Neutrophil (primary cell): ENCODE measurements around the gene RABL3.

Experiments
- H3K27ac ChIP-seq: fragments of 200-600 bp; sonication (generic); 2 replicates; pipeline ENCODE4 v1.5.1; 2016; ENCODE audit warnings: mild to moderate bottlenecking, moderate library complexity
- H3K27me3 ChIP-seq: fragments of 200-600 bp; sonication (generic); 2 replicates; pipeline ENCODE4 v1.6.0; 2016; ENCODE audit warnings: mild to moderate bottlenecking
- H3K36me3 ChIP-seq: fragments of 200-600 bp; sonication (generic); 2 replicates; pipeline ENCODE4 v1.5.1; 2017
- H3K4me1 ChIP-seq, 2 experiments: fragments of 200-600 bp in 1 of 2; sonication (generic) in 1 of 2; 1 replicate in 1 of 2; 2 replicates in 1 of 2; pipeline versions ENCODE4 v1.5.1 to v1.6.1; 2013 to 2016; ENCODE audit warnings: low read depth in 1 of 2, low read length in 1 of 2, mild to moderate bottlenecking in 1 of 2, moderate library complexity in 1 of 2; ENCODE audit not compliant: control insufficient read depth in 1 of 2, insufficient read depth in 1 of 2
- H3K4me3 ChIP-seq, 2 experiments: fragments of 200-600 bp in 1 of 2; sonication (generic) in 1 of 2; 1 replicate in 1 of 2; 2 replicates in 1 of 2; pipeline ENCODE4 v1.5.1; 2013 to 2016; ENCODE audit warnings: low read depth in 1 of 2, low read length in 1 of 2, mild to moderate bottlenecking in 1 of 2, moderate library complexity in 1 of 2
- H3K9me3 ChIP-seq: fragments of 200-600 bp; sonication (generic); 2 replicates; pipeline ENCODE4 v1.5.1; 2016
- CTCF ChIP-seq: fragments of 200-600 bp; sonication (generic); IDR thresholded peaks from 2 replicates; pipeline ENCODE4 v1.5.1; 2016; ENCODE audit warnings: antibody characterized with exemption

RABL3 gene

GRCh38 chr3:120706950-120707349 lies 35.4 kb downstream of the RABL3 start:
- H3K27me3 ChIP-seq, result no peaks in the 10 kb centered on the region
- H3K9me3 ChIP-seq, result no peaks in the 10 kb centered on the region
- H3K36me3 ChIP-seq, result no peaks in the 10 kb centered on the region
- H3K4me1 ChIP-seq, result no peaks in the 10 kb centered on the region
- H3K4me3 ChIP-seq, result no peak overlapping the region
- no peak overlapping the region for H3K27ac ChIP-seq
- no peak for TF ChIP-seq CTCF

DNA sequence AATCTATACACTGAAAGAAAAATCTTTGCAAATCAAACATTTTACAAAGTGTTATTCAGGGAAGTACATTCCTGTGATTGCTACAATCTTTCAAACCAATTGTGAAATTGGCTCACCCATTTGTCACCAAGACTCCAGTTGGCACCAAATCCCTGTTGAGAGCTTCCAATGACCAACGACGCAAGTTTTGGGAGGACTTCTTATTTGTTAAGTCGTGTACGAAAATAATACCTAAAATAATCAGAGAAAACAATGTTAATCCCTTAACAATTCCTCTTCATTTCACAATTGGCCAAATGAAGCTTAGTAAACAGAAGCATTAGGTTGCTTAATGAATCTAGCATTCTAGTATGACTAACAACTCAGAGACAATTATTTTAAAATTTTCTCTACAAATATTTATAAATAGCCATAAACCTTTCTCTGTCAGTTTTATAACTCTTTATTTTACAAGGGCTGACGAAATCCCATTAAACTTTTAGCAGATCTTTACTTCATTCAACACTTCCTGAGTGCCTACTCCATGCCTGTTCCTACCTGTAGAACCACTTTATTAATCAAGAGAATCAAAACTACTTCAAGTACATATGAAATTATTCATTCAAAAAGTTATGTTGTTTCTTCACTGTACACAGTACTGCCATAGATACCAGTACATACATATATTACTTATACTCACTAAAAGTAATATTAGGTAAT lies 36.3 kb downstream of the RABL3 start:
- Histone ChIP-seq H3K4me3 (no peak overlapping the region), H3K27me3 (no peaks in the 10 kb centered on the region), H3K36me3 (no peaks in the 10 kb centered on the region), H3K27ac (no peak overlapping the region), H3K9me3 (no peaks in the 10 kb centered on the region), H3K4me1 (no peaks in the 10 kb centered on the region)
- TF ChIP-seq CTCF, result no peak

DNA sequence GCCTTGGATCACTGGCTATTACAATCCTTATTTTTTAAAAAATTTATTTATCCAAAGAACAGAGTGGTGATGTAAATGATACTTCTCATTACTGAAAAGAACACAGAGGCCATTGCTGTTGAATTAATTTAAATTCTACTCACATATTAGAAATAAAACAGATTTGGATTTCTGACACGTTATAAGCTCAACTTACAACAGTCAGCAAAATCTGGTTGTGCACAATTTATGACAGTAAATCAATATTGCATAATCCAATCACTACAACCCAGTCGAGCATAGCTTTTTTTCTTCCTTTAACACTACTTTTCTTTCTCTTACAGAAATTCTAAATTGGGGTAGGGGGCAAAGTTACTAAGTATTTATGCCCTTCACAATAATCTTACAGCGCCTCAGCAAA lies 43.0 kb downstream of the RABL3 start:
- H3K27me3 ChIP-seq, result no peaks in the 10 kb centered on the region
- no peaks in the 10 kb centered on the region for H3K4me1 ChIP-seq
- no peaks in the 10 kb centered on the region for H3K36me3 ChIP-seq
- no peak overlapping the region for H3K27ac ChIP-seq
- H3K9me3 ChIP-seq, result no peaks in the 10 kb centered on the region
- no peak overlapping the region for H3K4me3 ChIP-seq
- no peak for TF ChIP-seq CTCF

DNA sequence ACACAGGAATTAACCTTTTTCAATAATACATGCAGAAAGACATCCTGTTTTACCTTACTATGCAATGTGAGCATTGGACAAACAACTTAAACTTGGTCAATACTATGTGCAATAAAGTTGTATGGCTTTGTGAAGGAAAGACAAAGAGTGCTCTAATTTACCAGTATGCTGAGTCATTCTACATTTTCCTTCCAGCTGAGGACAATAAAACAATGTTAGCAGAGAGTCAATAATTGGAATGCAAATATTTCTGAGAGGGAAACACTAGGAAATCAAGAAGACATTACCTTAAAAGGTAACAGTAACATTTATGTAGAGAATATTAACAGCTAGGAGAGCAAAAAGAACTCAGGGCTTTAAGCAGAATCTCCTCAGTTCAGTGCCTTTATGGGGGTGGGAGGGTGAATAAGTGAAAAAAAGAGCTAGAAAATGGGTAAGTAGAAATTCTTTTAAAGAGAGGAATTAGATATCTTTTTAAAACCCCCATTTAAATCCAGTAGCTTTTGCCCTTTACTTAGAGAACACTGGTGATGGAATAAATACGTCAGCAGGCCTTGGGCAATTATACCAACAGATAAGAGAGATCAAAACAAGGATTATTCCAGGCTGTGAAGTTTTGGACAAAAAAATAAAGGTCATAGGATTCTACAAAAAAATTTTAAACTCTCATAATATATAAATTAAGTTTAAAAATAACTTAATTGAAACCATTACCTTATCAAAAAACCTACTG lies 48.7 kb downstream of the RABL3 start:
- Histone ChIP-seq H3K27me3 (no peaks in the 10 kb centered on the region), H3K27ac (no peak overlapping the region), H3K4me3 (no peak overlapping the region), H3K36me3 (no peaks in the 10 kb centered on the region), H3K9me3 (no peaks in the 10 kb centered on the region), H3K4me1 (no peaks in the 10 kb centered on the region)
- TF ChIP-seq CTCF, result no peak

GRCh38 chr3:120689395-120689794 lies 52.9 kb downstream of the RABL3 start:
- Histone ChIP-seq H3K36me3 (no peaks in the 10 kb centered on the region), H3K9me3 (no peaks in the 10 kb centered on the region), H3K4me3 (no peak overlapping the region), H3K27ac (no peak overlapping the region), H3K4me1 (no peaks in the 10 kb centered on the region), H3K27me3 (no peaks in the 10 kb centered on the region)
- TF ChIP-seq CTCF, result no peak
